ENCODE results near the gene TNFAIP8L1. TPM values are rescaled to one million over a fixed set of nuclear protein-coding genes. Genes with fewer than 3 reads are reported as not detected.
"Not testable (repeated sequence)": the region's sequence is repeated elsewhere in the genome, so short reads cannot be mapped to it uniquely, and the experiment has no call there.

TNFAIP8L1 gene
- total RNA-seq = 10 to 100 TPM; 18.0 to 23.6 TPM

DNA sequence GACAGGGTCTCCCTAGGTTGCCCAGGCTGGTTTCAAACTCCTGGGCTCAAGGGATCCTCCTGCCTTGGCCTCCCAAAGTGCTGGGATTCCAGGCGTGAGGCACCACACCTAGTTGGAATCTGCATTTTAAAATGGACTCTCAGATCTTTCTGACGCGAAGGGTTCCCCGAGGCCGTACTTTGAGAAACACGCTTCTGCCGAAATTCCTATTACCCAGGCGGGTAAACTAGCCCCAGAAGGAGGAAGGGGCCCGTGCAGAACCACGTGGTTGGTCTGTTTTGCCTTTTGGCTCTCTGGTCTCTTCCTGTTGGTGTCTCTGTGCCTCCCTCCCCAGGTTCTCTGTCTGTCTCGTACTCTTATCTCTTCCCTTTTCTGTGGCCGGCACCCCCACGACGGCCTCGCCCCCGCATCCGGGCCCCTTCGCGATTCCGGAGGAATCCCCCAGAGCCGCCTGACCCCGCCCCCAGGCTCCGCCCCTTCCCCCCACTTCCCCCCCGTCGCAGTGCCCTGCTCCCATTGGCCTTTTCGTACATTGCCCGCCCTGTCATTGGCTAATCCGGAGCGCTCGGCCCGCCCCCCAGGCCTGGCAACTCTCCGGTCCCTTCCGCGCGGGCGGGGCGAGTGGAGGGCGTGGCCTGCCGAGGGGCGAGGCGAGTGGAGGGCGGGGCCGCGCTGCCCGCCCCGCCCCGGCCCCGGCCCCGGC is at the start of gene TNFAIP8L1:
Gene TNFAIP8L1, plus strand, starts transcription at position 689 of the 703 bp plus-strand sequence. CDS start 12,354 bp downstream, outside the sequence.
- H3K27me3 Mint-ChIP-seq = no peaks in the 10 kb centered on the region

DNA sequence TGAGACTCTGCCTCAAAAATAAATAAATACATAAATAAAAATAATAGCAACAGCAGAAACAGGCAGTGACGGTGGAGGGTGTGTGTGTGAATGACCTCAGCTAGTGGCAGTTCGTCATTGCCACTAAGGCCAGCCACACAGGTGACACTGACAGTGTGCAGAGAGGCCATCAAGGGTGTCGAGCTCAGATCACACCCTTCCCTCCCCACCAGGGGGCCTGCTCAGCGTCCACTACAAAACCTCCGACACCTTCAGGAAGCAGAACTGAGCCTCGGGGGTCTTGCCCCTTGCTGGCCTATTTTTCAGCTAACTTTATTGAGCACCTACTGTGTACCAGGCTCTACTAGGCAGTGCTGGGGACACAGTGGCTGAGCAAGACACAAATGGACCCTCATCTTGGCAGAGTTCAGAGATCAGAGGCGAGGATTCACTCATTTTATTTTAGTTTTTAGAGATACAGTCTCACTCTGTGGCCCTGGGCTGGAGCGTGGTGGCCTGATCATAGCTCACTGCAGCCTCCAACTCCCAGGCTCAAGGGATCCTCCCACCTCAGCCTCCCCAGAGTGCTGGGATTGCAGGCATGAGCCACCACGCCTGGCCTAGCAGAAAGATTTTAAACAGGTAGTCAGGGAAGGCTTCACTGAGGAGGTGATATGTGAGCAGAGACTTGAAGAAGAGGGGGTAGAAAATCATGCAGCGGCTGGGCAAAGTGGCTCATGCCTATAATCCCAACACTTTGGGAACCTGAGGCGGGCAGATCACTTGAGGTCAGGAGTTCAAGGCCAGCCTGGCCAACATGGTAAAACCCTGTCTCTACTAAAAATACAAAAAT is 49.5 kb upstream of the TNFAIP8L1 start:
- Mint-ChIP-seq H3K4me3 (no peak overlapping the region), H3K36me3 (ENCODE audit: low read depth) (no peaks in the 10 kb centered on the region), H3K4me1 (no peaks in the 10 kb centered on the region), H3K27ac (no peak overlapping the region), H3K9me3 (no peaks in the 10 kb centered on the region), H3K27me3 (peaks cover 36% of the 10 kb centered on the region)
- no peak for ATAC-seq (replicated peaks)

More for the DNA sequence above, at the start of gene TNFAIP8L1:
- no peaks in the 10 kb centered on the region for H3K9me3 Mint-ChIP-seq
- no peaks in the 10 kb centered on the region for H3K36me3 Mint-ChIP-seq (ENCODE audit: low read depth)
- peaks cover 4% of the 10 kb centered on the region for H3K4me1 Mint-ChIP-seq
- peak; percentile 95 for ATAC-seq (replicated peaks)
- H3K4me3 Mint-ChIP-seq = peak within 1 kb of the TSS; percentile 96
- peak within 1 kb of the TSS; percentile 97 for H3K27ac Mint-ChIP-seq

DNA sequence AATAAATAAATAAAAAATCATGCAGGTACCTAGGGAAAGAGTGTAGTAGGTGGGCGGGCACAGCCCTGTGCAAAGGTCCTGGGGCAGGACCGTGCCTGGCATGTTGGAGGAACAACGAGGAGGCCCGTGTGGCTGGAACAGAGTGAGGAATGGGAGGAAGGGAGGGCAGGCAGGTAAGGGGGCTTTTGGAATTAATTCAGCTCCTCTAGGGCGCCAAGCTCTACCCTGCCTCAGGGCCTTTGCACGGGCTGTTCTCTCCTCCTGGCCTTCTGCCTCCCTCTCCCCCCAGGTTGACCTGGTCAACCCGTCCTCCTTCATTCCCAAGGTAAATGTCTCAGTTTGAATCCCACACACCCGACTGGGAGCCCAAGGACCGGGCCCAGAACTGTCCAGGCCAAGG is 48.8 kb upstream of the TNFAIP8L1 start:
- H3K4me1 Mint-ChIP-seq = no peaks in the 10 kb centered on the region
- no peak overlapping the region for H3K27ac Mint-ChIP-seq
- H3K36me3 Mint-ChIP-seq (ENCODE audit: low read depth) = no peaks in the 10 kb centered on the region
- H3K9me3 Mint-ChIP-seq = no peaks in the 10 kb centered on the region
- no peak for ATAC-seq (replicated peaks)
- H3K27me3 Mint-ChIP-seq = peaks cover 39% of the 10 kb centered on the region
- H3K4me3 Mint-ChIP-seq = no peak overlapping the region

DNA sequence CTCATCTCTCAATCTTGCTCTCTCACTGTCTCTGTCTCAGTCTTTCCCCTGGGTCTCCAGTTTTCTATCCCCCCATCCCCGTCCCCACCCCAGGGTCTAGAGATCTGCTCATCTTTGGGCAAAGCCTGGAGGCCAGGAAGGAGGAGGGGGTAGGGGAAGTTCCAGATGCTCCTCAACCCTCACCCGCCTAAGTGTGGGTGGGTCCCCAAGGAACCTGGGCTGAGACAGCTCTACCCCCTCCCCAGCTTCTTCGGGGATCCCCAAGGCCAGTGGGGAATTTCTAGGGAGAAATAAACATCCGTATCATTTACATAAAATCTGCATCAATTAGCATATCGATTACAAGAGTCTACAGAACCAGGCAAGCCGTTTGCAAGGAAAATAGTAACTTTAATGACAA is 48.0 kb upstream of the TNFAIP8L1 start:
- Mint-ChIP-seq H3K27me3 (peaks cover 33% of the 10 kb centered on the region), H3K9me3 (no peaks in the 10 kb centered on the region), H3K27ac (no peak overlapping the region), H3K4me1 (no peaks in the 10 kb centered on the region), H3K4me3 (no peak overlapping the region), H3K36me3 (ENCODE audit: low read depth) (no peaks in the 10 kb centered on the region)
- ATAC-seq (replicated peaks) = no peak

DNA sequence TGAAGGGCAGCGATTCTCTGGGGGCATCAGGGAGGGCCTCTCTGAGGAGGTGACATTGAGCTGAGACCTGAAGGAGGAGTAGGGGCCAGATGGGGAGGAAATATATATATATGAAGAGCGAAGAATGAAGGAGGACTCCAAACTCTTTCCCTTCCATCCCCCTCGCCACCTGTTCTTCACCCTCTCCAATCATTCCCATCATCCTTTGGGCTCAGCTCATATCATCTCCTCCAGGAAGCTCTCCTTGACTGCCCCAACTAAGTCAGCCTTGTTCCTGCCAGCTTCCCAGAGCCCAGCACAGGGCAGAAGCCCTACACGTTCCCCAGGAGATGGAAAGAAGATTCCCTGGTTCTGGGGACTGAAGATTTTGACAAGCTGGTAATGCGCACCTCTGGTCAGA is 46.9 kb upstream of the TNFAIP8L1 start:
- Mint-ChIP-seq H3K27ac (no peak overlapping the region), H3K36me3 (ENCODE audit: low read depth) (no peaks in the 10 kb centered on the region), H3K27me3 (peaks cover 36% of the 10 kb centered on the region), H3K4me3 (no peak overlapping the region), H3K9me3 (no peaks in the 10 kb centered on the region), H3K4me1 (no peaks in the 10 kb centered on the region)
- no peak for ATAC-seq (replicated peaks)

DNA sequence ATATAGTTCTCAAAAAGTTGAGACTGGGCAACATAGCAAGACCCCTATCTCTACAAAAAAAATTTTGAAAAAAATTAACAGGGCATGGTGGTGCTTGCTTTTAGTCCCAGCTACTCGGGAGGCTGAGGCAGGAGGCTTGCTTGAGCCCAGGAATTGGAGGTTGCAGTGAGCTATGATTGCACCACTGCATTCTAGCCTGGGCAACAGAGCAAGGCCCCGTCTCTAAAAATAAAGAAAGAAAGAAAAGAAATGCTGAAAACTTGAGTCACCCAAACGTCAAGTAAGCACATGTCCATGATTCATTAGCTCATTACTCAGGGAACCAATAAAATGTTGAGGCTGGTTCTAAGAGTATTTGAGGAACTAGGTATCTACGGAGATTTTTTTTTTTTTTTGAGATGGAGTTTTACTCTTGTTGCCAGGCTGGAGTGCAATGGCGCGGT is 45.9 kb upstream of the TNFAIP8L1 start:
- H3K4me3 Mint-ChIP-seq = no peak overlapping the region
- ATAC-seq (replicated peaks) = no peak
- H3K27ac Mint-ChIP-seq = no peak overlapping the region
- no peaks in the 10 kb centered on the region for H3K9me3 Mint-ChIP-seq
- H3K4me1 Mint-ChIP-seq = no peaks in the 10 kb centered on the region
- H3K27me3 Mint-ChIP-seq = peaks cover 35% of the 10 kb centered on the region
- H3K36me3 Mint-ChIP-seq (ENCODE audit: low read depth) = no peaks in the 10 kb centered on the region

DNA sequence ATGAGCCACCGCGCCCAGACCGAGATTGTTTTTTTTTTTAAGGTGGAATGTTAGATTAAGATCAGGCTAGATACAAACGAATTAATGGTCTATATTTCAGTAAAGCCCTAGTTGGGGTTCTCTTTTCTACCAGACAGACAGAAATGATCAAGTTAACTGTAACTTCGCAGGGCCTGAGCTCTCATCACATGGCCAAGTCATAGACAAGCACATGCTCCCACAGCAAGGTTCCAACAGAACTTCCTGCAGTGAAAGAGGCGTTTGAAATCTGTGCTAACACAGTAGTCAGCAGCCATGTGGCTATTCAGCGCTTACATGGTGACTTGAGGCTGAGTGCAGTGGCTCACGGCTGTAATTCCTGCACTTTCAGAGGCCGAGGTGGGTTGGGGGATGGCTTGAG is 45.1 kb upstream of the TNFAIP8L1 start:
- no peak overlapping the region for H3K27ac Mint-ChIP-seq
- no peak for ATAC-seq (replicated peaks)
- no peaks in the 10 kb centered on the region for H3K36me3 Mint-ChIP-seq (ENCODE audit: low read depth)
- peaks cover 39% of the 10 kb centered on the region for H3K27me3 Mint-ChIP-seq
- peaks cover 4% of the 10 kb centered on the region for H3K4me1 Mint-ChIP-seq
- H3K4me3 Mint-ChIP-seq = no peak overlapping the region
- no peaks in the 10 kb centered on the region for H3K9me3 Mint-ChIP-seq

DNA sequence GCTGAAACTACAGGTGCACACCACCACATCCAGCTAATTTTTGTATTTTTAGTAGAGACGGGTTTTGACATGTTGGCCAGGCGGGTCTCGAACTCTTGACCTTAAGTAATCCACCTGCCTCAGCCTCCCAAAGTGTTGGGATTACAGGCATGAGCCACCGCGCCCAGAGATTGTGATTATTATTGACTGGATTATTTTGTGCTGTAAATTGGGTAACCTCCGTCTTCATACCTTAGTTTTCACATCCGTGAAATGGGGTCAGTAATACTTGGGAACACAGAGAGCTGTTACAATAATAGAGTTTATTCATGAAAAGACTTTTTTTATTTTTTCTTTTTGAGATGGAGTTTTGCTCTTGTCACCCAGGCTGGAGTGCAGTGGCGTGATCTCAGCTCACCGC is 44.2 kb upstream of the TNFAIP8L1 start:
- not testable (repeated sequence) for H3K4me1 Mint-ChIP-seq; ATAC-seq (replicated peaks); H3K27ac Mint-ChIP-seq; H3K9me3 Mint-ChIP-seq; H3K4me3 Mint-ChIP-seq; H3K36me3 Mint-ChIP-seq (ENCODE audit: low read depth)
- H3K27me3 Mint-ChIP-seq = peaks cover 37% of the 10 kb centered on the region

DNA sequence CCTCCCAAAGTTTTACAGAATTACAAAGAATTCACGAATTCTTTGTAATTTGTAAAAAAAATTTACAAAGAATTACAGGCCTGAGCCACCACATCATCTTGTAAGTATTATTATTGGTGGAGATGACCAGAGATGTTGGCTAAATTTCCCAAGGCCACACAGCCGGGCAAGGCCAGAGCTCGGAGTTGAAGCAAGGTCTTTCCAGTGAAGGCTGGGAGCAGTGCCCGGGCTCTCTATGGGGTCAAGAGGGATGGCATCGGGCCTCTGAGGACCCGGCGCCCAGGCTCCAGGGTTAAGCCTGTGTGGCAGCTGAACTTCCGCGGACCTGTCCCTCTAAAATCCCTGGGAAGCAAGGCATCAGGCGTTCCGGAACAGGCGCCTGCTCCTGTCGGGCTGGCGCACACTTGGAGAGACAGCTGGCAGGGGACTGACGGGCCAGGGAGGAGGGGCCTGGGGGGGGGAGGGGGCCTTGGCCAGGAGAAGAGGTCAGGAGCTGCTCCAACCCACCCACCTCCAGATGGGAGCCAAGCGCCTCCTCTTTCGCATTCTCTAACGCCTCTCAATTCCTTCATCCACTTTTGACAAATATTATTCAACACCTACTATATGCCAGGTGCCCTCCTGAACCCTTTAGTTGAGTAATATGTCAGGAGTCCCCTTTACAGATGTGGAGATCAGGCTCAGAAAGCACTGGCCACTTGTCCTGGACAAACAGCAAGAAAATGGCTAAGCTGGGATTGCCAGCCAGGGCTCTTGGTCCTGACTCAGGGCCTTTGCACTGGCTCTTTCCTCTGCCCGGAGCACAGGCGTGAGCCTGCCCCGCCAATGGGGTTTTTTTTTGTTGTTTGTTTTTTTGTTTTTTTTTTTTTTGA is 43.0 kb upstream of the TNFAIP8L1 start:
- peaks cover 5% of the 10 kb centered on the region for H3K4me1 Mint-ChIP-seq
- no peaks in the 10 kb centered on the region for H3K36me3 Mint-ChIP-seq (ENCODE audit: low read depth)

DNA sequence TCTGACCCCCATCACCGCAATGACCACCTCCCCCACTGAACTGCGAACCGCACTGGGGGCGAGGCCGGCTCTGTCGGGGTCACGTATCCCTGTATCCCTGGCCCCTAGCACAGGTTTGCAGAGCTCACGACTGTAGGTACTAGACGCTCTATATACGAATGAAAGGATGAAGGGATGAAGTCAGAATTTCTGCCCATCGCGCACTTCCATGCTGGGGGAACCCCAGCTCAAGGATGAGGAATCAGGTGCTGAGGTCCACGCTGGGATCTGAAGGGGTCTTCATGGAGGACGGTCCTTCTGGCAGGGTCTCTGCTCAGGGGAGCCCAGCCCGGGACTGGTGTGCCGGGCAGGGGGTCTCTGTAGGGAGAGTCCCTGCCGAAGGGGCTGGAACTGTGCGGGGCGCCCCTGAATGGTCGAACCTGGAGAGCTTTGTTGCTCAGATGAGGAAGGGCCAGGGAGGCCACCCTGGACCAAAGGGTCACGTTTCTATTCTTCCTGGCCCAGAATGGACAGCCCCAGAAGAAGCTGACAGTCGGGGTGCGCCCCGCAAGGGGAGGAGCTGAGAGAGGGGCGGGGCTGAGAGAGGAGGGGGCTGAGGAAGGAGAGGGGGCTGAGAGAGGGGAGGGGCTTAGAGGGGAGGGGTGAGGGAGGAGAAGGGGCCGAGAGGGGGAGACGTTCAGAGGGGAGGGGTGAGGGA is 41.9 kb upstream of the TNFAIP8L1 start:
- H3K4me3 Mint-ChIP-seq = peak overlapping the region; percentile 35
- no peak for ATAC-seq (replicated peaks)
- H3K9me3 Mint-ChIP-seq = no peaks in the 10 kb centered on the region
- H3K36me3 Mint-ChIP-seq (ENCODE audit: low read depth) = no peaks in the 10 kb centered on the region
- H3K4me1 Mint-ChIP-seq = peaks cover 5% of the 10 kb centered on the region
- no peak overlapping the region for H3K27ac Mint-ChIP-seq
- H3K27me3 Mint-ChIP-seq = peaks cover 31% of the 10 kb centered on the region

More for the DNA sequence above, 43.0 kb upstream of the TNFAIP8L1 start:
- Mint-ChIP-seq H3K9me3 (no peaks in the 10 kb centered on the region), H3K27ac (no peak overlapping the region), H3K27me3 (peaks cover 35% of the 10 kb centered on the region), H3K4me3 (no peak overlapping the region)
- no peak for ATAC-seq (replicated peaks)

DNA sequence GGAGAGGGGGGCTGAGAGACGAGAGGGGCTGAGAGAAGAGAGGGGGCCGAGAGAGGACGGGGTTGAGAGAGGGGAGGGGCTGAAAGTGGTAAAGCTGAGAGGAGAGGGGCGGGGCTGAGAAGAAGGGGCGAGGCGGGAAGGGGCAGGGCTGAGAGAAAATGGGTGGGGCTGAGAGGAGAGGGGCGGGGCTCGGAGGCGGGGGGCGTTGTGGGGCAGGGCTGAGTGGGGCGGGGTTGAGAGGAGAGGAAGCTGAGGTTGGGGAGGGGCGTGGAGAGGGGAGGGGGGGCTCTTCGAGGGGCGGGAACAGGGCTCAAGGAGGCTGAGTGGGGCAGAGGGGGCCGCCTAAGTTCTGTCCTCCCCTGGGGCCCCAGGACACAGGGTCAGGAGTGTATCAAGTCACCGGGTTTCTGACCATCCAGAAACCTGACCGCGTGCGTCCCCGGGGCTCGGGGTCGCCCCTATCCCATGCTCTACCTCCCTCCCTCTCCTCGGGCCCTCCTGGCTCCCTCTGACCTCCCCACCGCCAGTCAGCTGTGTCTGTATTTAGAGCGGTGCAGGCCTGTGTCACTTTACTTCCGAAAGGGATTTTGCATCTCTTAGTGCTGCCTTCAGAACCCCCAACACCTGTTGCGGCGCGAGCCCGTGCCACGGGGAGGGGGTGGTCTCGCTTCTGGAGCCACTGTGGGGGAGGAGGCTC is 41.2 kb upstream of the TNFAIP8L1 start:
- Mint-ChIP-seq H3K36me3 (ENCODE audit: low read depth) (no peaks in the 10 kb centered on the region), H3K9me3 (no peaks in the 10 kb centered on the region), H3K4me3 (no peak overlapping the region), H3K27ac (no peak overlapping the region), H3K4me1 (peaks cover 5% of the 10 kb centered on the region), H3K27me3 (peaks cover 25% of the 10 kb centered on the region)
- ATAC-seq (replicated peaks) = peak; percentile 37

DNA sequence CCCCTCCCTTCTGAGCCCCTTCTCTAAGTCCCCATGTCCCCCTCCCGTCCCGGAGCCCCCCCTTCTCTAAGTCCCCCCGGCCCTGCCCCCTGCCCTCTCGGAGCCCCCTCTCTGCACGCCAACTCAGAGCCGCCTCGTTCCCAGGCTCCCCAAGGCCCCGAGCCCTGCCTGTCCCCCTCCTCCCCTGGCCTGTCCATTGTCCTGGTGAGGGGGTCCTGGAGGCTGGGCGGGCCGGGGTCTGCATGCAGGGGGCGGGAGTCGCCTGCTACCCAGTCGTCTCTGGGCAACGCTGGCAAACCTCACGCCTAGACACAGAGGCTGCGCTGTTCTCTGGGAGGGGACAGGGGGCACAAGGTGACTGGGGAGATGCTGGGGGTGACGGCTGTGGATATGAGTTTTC is 40.6 kb upstream of the TNFAIP8L1 start:
- no peak for ATAC-seq (replicated peaks)
- H3K9me3 Mint-ChIP-seq = no peaks in the 10 kb centered on the region
- no peaks in the 10 kb centered on the region for H3K36me3 Mint-ChIP-seq (ENCODE audit: low read depth)
- H3K27me3 Mint-ChIP-seq = peaks cover 25% of the 10 kb centered on the region
- H3K4me1 Mint-ChIP-seq = peaks cover 5% of the 10 kb centered on the region
- no peak overlapping the region for H3K4me3 Mint-ChIP-seq
- no peak overlapping the region for H3K27ac Mint-ChIP-seq

DNA sequence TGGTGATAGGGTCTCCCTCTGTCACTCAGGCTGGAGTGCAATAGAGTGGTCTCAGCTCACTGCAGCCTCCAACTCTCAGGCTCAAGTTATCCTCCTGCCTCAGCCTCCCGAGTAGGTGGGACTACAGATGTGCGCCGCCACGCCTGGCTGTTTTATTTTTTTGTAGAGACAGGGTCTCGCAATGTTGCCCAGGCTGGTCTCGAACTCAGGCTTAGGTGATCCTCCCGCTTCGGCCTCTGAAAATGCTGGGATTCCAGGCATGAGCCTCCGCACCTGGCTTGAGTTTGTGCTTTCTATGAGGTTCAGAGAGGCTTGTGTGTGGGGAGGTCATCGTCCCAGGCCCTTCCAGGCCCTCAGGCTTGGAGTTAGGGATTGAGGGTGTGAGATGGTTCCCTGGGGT is 39.2 kb upstream of the TNFAIP8L1 start:
- H3K4me3 Mint-ChIP-seq = no peak overlapping the region
- H3K27ac Mint-ChIP-seq = no peak overlapping the region
- peaks cover 21% of the 10 kb centered on the region for H3K27me3 Mint-ChIP-seq
- H3K9me3 Mint-ChIP-seq = no peaks in the 10 kb centered on the region
- no peaks in the 10 kb centered on the region for H3K36me3 Mint-ChIP-seq (ENCODE audit: low read depth)
- H3K4me1 Mint-ChIP-seq = peaks cover 5% of the 10 kb centered on the region
- no peak for ATAC-seq (replicated peaks)

Measured in activated T-helper 17 cell treated with anti-CD3 and anti-CD28 coated beads, Interleukin-2, amount 50 U/mL, for 72 hours (primary cell).